ENCODE measurements around the gene ZSCAN10.

ZSCAN10 gene

DNA sequence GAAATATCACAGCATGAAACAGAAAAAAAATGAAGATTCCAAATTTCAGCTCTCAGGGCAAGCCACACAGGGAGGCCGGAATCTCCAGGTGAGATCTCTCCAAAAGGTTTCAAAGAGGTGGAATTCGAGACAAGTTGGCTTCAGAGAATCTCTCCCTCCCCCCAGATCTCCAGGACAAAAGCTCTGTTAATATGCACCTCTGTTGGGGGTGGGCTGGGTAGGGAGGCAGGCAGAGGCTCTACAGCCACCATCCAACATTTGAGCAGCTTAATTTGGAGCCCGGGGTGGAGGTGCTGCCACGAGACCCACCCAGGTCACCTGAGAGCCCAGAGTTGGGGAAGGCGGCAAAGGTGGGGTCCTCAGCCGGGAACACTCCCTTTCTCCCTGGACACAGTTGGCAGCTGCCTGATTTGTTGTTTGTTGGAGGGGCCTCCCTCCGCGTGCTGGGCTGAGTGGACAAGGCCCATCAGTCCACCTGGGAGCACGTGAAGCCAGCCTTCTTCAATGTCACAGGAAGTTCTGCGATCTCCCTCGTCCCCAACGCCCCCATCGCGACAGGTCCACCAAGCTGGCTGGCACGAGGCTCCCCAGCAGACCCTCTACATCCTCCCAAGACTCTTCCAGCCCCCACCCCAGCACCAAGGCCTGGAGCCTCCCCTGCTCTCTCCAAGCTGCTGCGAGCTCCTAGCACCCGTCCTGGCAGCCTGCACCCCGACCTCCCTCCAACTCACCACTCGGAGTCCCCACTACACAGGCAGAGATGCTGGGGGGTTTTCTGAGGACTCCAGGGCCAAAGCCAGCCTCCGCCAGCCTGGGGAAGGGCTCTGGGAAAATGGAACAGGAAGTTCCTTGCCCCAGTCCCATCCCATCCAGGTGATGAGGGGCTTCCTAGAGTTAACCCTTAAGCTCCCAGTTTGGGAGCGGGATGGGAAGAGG lies at the start of gene ZSCAN10:
TSS of gene ZSCAN10 (minus strand) at position 836 of the 936 bp plus-strand sequence. CDS start 6,357 bp downstream, outside the sequence.
- Histone ChIP-seq H3K27me3 (replicated peaks; ENCODE audit: control insufficient read depth, insufficient read depth, low read length) (no peaks in the 10 kb centered on the region), H3K4me3 (replicated peaks; ENCODE audit: low read depth, low read length) (peak within 1 kb of the TSS; percentile 29; the same call in 1 of the 2 replicates), H3K36me3 (ENCODE audit: control insufficient read depth, insufficient read depth, low read length) (no peaks in the 10 kb centered on the region)
- TF ChIP-seq, protein P1, sequence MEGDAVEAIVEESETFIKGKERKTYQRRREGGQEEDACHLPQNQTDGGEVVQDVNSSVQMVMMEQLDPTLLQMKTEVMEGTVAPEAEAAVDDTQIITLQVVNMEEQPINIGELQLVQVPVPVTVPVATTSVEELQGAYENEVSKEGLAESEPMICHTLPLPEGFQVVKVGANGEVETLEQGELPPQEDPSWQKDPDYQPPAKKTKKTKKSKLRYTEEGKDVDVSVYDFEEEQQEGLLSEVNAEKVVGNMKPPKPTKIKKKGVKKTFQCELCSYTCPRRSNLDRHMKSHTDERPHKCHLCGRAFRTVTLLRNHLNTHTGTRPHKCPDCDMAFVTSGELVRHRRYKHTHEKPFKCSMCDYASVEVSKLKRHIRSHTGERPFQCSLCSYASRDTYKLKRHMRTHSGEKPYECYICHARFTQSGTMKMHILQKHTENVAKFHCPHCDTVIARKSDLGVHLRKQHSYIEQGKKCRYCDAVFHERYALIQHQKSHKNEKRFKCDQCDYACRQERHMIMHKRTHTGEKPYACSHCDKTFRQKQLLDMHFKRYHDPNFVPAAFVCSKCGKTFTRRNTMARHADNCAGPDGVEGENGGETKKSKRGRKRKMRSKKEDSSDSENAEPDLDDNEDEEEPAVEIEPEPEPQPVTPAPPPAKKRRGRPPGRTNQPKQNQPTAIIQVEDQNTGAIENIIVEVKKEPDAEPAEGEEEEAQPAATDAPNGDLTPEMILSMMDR (IDR thresholded peaks at IDR 0.05; ENCODE audit: insufficient read depth, low read length, poor library complexity, severe bottlenecking) = no peak
- no peak for DNase-seq (ENCODE audit: extremely low read depth, insufficient read length)

DNA sequence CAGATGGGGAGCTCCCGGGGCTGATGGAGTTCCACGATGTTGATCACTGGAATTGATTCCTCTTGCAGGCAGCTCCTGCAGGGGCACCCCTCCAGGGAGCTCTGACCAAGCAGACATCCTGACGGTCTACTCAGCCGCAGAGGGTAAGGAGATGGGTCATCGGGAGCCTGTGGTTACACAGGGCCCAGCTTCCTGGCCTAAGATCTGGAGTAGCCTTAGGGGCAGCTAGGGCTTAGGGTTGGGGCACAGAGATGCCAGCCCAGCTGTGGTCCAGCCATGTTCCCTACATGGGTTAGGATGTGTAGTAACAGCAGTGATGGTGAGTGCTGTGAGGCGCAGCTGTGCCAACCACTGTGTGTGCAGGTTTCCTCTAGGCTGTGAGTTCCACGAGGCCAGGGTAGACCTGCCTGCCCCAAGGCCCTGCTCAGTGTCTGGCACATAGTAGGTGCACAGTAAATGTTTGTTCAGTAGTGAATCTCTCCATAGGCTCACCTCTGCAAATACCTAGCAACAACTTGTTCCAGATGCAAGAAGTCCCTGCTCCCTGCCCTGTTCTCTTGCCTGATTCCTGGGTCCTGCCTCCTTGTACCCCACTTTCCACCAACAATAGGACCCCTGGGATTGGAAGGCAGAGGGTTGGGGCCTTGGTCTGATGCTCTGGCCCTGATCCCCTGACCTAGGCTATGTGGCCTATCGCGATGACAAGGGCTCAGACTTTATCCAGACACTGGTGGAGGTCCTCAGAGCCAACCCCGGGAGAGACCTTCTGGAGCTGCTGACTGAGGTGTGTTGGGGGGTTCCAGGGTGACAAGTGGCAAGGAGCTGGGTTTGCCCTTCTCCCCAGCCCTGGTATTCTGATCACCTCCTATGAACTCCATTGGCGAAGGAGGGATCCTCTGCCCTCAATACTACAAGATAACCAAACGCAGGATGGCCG lies 49.4 kb upstream of the ZSCAN10 start:
- Histone ChIP-seq H3K4me3 (replicated peaks; ENCODE audit: low read depth, low read length) (no peak overlapping the region), H3K27me3 (replicated peaks; ENCODE audit: control insufficient read depth, insufficient read depth, low read length) (no peaks in the 10 kb centered on the region; the same call in 1 of the 2 replicates), H3K36me3 (ENCODE audit: control insufficient read depth, insufficient read depth, low read length) (no peaks in the 10 kb centered on the region)
- no peak for DNase-seq (ENCODE audit: extremely low read depth, insufficient read length)
- TF ChIP-seq, protein P1 (IDR thresholded peaks at IDR 0.05; ENCODE audit: insufficient read depth, low read length, poor library complexity, severe bottlenecking) = no peak

DNA sequence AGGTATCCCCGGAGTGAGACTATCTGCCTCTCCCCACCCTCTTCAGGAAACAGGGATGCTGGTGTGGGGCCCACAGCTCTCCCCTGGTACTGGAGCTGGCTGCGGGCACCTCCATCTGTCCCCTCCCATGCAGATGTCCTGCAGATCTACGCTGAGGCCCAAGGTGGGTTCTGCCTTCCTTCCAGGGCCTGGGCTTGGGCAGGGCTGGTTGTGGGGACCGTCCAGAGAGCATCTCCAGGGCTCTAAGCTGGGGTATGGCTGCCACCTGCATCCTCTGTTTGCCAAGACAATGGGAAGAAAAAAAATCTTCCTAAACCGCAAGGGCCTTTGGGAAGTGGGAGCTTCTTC lies 48.6 kb upstream of the ZSCAN10 start:
- H3K36me3 ChIP-seq (ENCODE audit: control insufficient read depth, insufficient read depth, low read length) = no peaks in the 10 kb centered on the region
- H3K4me3 ChIP-seq (replicated peaks; ENCODE audit: low read depth, low read length) = no peak overlapping the region
- TF ChIP-seq, protein P1 (IDR thresholded peaks at IDR 0.05; ENCODE audit: insufficient read depth, low read length, poor library complexity, severe bottlenecking) = no peak
- no peak for DNase-seq (ENCODE audit: extremely low read depth, insufficient read length)
- H3K27me3 ChIP-seq (replicated peaks; ENCODE audit: control insufficient read depth, insufficient read depth, low read length) = no peaks in the 10 kb centered on the region; the same call in 1 of the 2 replicates

DNA sequence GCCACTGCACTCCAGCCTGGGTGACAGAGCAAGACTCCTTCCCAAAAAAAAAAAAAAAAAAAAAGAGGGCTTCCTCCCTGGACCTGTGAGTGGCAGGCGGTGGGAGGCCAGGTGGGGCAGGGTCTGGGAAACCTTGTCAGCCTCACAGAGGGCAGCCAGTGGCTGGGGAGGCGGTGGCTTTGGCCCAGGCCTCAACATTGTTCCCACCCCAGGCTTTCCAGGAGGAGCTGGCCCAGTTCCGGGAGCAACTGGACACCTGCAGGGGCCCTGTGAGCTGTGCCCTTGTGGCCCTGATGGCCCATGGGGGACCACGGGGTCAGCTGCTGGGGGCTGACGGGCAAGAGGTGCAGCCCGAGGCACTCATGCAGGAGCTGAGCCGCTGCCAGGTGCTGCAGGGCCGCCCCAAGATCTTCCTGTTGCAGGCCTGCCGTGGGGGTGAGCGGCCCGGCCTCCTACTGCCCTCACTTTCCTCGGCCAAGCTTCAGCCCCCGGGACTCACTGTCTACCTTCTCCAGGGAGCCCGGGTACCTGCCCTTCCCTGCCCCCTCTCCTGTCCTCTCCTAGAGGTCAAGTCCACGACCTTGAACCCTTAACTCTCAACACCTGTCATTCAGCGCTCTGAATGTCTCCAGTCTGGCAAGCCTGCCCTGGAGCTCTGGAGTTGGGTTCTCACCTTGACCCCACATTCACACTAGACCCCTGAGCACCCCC lies 48.1 kb upstream of the ZSCAN10 start:
- Histone ChIP-seq H3K4me3 (replicated peaks; ENCODE audit: low read depth, low read length) (no peak overlapping the region), H3K27me3 (replicated peaks; ENCODE audit: control insufficient read depth, insufficient read depth, low read length) (no peaks in the 10 kb centered on the region; the same call in 1 of the 2 replicates), H3K36me3 (ENCODE audit: control insufficient read depth, insufficient read depth, low read length) (no peaks in the 10 kb centered on the region)
- TF ChIP-seq, protein P1 (IDR thresholded peaks at IDR 0.05; ENCODE audit: insufficient read depth, low read length, poor library complexity, severe bottlenecking) = no peak
- no peak for DNase-seq (ENCODE audit: extremely low read depth, insufficient read length)

DNA sequence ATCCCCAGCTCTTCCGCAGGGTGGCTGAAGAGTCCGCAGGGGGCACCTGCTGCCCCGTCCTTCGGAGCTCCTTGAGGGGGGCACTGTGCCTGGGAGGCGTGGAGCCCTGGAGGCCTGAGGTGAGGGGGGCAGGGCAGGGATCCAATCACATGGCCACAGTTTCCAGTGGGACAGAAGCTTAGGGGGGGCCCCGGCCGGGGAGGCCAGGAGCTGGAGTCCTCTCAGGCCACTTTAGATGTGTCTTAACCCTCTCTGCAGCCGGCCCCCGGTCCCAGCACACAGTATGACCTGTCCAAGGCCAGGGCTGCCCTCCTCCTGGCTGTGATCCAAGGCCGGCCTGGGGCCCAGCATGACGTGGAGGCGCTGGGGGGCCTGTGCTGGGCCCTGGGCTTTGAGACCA lies 46.6 kb upstream of the ZSCAN10 start:
- TF ChIP-seq, protein P1 (IDR thresholded peaks at IDR 0.05; ENCODE audit: insufficient read depth, low read length, poor library complexity, severe bottlenecking) = no peak
- no peak overlapping the region for H3K4me3 ChIP-seq (replicated peaks; ENCODE audit: low read depth, low read length)
- no peak for DNase-seq (ENCODE audit: extremely low read depth, insufficient read length)
- no peaks in the 10 kb centered on the region; the same call in 1 of the 2 replicates for H3K27me3 ChIP-seq (replicated peaks; ENCODE audit: control insufficient read depth, insufficient read depth, low read length)
- no peaks in the 10 kb centered on the region; the same call in none of the 2 replicates for H3K36me3 ChIP-seq (ENCODE audit: control insufficient read depth, insufficient read depth, low read length)

Measured in GM06990 (cell line).